ENCODE measurements around the gene ATOX1. TPM values are rescaled to one million over a fixed set of nuclear protein-coding genes. Genes with fewer than 3 reads are reported as not detected.

ATOX1 gene
- total and polyA plus RNA-seq, 2 of the 13 experiments (the other 11 are each of a cell fraction or from before 2014, with no cell fraction given): 62.4 to 124 TPM

DNA sequence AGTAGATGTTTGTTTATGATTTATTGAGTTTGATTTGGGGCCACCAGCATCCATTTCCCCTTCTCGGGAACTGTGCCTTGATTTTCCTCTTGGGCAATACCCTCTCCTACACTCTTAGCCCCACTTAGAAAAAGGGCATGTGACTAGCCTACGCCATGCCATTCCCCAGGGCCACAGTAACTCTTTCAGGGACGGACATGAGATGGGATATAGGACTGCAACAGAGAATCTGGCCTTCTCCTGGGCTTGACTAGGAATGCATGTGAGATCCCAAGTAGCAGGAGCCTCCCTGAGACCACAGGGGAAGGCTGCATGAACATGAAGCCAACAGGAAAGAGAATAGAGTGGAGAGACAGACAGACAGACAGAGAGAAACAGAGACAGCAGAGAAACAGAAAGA is 41.0 kb downstream of the ATOX1 start (continued):
- TF ChIP-seq, protein P1, sequence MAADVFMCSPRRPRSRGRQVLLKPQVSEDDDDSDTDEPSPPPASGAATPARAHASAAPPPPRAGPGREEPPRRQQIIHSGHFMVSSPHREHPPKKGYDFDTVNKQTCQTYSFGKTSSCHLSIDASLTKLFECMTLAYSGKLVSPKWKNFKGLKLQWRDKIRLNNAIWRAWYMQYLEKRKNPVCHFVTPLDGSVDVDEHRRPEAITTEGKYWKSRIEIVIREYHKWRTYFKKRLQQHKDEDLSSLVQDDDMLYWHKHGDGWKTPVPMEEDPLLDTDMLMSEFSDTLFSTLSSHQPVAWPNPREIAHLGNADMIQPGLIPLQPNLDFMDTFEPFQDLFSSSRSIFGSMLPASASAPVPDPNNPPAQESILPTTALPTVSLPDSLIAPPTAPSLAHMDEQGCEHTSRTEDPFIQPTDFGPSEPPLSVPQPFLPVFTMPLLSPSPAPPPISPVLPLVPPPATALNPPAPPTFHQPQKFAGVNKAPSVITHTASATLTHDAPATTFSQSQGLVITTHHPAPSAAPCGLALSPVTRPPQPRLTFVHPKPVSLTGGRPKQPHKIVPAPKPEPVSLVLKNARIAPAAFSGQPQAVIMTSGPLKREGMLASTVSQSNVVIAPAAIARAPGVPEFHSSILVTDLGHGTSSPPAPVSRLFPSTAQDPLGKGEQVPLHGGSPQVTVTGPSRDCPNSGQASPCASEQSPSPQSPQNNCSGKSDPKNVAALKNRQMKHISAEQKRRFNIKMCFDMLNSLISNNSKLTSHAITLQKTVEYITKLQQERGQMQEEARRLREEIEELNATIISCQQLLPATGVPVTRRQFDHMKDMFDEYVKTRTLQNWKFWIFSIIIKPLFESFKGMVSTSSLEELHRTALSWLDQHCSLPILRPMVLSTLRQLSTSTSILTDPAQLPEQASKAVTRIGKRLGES (CRISPR knock-in tag; IDR thresholded peaks at IDR 0.05; ENCODE audit: borderline replicate concordance): no peak
- no peak for TF ChIP-seq ZBTB42 (CRISPR knock-in tag; IDR thresholded peaks at IDR 0.05)
- TF ChIP-seq FOXJ3 (CRISPR knock-in tag; IDR thresholded peaks at IDR 0.05; ENCODE audit: borderline replicate concordance): no peak
- TF ChIP-seq BRCA1 (CRISPR knock-in tag; IDR thresholded peaks at IDR 0.05): no peak
- TF ChIP-seq KAT8 (CRISPR knock-in tag; IDR thresholded peaks at IDR 0.05): no peak
- TF ChIP-seq, protein P2, sequence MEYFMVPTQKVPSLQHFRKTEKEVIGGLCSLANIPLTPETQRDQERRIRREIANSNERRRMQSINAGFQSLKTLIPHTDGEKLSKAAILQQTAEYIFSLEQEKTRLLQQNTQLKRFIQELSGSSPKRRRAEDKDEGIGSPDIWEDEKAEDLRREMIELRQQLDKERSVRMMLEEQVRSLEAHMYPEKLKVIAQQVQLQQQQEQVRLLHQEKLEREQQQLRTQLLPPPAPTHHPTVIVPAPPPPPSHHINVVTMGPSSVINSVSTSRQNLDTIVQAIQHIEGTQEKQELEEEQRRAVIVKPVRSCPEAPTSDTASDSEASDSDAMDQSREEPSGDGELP (IDR thresholded peaks at IDR 0.05; ENCODE audit: borderline replicate concordance, low read depth): no peak
- TF ChIP-seq, protein P3, sequence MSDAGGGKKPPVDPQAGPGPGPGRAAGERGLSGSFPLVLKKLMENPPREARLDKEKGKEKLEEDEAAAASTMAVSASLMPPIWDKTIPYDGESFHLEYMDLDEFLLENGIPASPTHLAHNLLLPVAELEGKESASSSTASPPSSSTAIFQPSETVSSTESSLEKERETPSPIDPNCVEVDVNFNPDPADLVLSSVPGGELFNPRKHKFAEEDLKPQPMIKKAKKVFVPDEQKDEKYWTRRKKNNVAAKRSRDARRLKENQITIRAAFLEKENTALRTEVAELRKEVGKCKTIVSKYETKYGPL (CRISPR knock-in tag; IDR thresholded peaks at IDR 0.05): no peak

DNA sequence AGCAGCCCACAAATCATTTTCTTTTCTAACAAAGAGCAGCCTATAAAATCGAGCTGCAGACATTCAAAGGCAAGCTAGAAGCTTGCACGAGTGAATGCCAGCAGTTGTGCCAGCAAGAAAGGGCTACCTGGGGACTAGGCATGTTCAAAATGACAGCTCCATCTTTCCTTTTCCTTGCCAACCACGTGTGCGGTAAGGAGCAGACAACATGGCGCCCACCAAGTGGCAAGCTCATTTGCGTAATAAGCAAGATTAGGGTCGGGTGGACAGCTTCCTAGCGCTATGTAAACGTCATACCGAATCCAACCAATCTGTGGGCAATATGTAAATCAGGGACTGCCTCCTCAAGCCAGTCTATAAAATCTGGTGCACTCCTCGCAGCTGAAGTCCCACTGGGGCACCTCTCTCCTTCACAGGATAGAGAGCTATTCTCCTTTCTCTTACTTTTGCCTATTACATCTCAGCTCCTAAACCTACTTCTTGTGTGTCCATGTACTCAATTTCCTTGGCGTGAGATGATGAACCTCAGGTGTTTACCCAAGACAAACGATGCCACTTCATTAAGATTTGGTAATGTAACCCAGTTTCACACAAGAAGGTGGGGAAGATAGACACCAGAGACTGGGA is 49.2 kb downstream of the ATOX1 start:
- FAIRE-seq (no peak), DNase-seq (ENCODE audit: low spot score) (no peak), ATAC-seq (no peak)
- Histone ChIP-seq H4K20me1 (ENCODE audit: insufficient read depth, low read length) (no peaks in the 10 kb centered on the region), H3K9ac (ENCODE audit: insufficient read depth, low read depth, low read length) (no peak overlapping the region), H3K79me2 (ENCODE audit: insufficient read depth, low read length) (no peaks in the 10 kb centered on the region), H3K27ac (ENCODE audit: extremely low read length, insufficient read depth, low read length) (no peak overlapping the region), H3K4me2 (ENCODE audit: low read depth, low read length) (no peak overlapping the region), H3K27me3 (ENCODE audit: control insufficient read depth in 1 of 2, insufficient read depth in 2 of 2, low read length in 2 of 2) (no peaks in the 10 kb centered on the region; a peak in 1 of 5 replicates), H3K9me3 (ENCODE audit: low read length) (no peaks in the 10 kb centered on the region), H3K4me3 (replicated peaks in 1 of 3; ENCODE audit: insufficient read depth in 1 of 3, low read depth in 2 of 3, low read length in 3 of 3) (no peak overlapping the region), H3K4me1 (ENCODE audit: insufficient read depth, low read length) (peaks cover 24% of the 10 kb centered on the region), H3K36me3 (replicated peaks in 1 of 2; ENCODE audit: control insufficient read depth in 1 of 2, insufficient read depth in 2 of 2, low read length in 2 of 2) (no peaks in the 10 kb centered on the region), H2AFZ (ENCODE audit: low read length) (no peak overlapping the region)
- 38% methylated on average over 7 of the region's 13 CpGs for WGBS (ENCODE audit: low lambda C conversion rate)
- ChIA-PET POLR2A (no interaction called here), CTCF (ENCODE audit: low intra/inter-chr PET ratio, low total read pairs) (no interaction called here)
- intact Hi-C loops (cut with micrococcal nuclease; ENCODE audit: unreplicated experiment) (no loop called here), in situ Hi-C loops (cut with HindIII; ENCODE audit: extremely low pct_ligation_motif_present, low pct_unique_long_range_greater_than_20kb) (no loop called here)
- no TSS peak for BruUV-seq (replicated peaks)
- TF ChIP-seq, protein P4, sequence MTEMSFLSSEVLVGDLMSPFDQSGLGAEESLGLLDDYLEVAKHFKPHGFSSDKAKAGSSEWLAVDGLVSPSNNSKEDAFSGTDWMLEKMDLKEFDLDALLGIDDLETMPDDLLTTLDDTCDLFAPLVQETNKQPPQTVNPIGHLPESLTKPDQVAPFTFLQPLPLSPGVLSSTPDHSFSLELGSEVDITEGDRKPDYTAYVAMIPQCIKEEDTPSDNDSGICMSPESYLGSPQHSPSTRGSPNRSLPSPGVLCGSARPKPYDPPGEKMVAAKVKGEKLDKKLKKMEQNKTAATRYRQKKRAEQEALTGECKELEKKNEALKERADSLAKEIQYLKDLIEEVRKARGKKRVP (CRISPR knock-in tag; IDR thresholded peaks at IDR 0.05): no peak
- no peak for TF ChIP-seq SMARCC2 (IDR thresholded peaks at IDR 0.05)
- no peak for TF ChIP-seq DR1 (CRISPR knock-in tag; IDR thresholded peaks at IDR 0.05)
- TF ChIP-seq ZNF232 (CRISPR knock-in tag; IDR thresholded peaks at IDR 0.05; ENCODE audit: borderline replicate concordance): no peak
- no peak for TF ChIP-seq RBM39 (IDR thresholded peaks at IDR 0.05; ENCODE audit: low read depth, low read length, poor library complexity, severe bottlenecking)
- TF ChIP-seq, protein P5, sequence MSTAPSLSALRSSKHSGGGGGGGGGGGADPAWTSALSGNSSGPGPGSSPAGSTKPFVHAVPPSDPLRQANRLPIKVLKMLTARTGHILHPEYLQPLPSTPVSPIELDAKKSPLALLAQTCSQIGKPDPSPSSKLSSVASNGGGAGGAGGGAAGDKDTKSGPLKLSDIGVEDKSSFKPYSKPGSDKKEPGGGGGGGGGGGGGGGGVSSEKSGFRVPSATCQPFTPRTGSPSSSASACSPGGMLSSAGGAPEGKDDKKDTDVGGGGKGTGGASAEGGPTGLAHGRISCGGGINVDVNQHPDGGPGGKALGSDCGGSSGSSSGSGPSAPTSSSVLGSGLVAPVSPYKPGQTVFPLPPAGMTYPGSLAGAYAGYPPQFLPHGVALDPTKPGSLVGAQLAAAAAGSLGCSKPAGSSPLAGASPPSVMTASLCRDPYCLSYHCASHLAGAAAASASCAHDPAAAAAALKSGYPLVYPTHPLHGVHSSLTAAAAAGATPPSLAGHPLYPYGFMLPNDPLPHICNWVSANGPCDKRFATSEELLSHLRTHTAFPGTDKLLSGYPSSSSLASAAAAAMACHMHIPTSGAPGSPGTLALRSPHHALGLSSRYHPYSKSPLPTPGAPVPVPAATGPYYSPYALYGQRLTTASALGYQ (CRISPR knock-in tag; IDR thresholded peaks at IDR 0.05): no peak
- TF ChIP-seq ZC3H4 (CRISPR knock-in tag; IDR thresholded peaks at IDR 0.05; ENCODE audit: borderline replicate concordance): no peak

Data from HepG2 (cell line).